ENCODE measurements around the gene TECPR2.

Gene TECPR2

GRCh38 chr14:102496958-102497744, 134.4 kb downstream of the TECPR2 start:
- DNase-seq (ENCODE audit: low read depth), result no peak

DNA sequence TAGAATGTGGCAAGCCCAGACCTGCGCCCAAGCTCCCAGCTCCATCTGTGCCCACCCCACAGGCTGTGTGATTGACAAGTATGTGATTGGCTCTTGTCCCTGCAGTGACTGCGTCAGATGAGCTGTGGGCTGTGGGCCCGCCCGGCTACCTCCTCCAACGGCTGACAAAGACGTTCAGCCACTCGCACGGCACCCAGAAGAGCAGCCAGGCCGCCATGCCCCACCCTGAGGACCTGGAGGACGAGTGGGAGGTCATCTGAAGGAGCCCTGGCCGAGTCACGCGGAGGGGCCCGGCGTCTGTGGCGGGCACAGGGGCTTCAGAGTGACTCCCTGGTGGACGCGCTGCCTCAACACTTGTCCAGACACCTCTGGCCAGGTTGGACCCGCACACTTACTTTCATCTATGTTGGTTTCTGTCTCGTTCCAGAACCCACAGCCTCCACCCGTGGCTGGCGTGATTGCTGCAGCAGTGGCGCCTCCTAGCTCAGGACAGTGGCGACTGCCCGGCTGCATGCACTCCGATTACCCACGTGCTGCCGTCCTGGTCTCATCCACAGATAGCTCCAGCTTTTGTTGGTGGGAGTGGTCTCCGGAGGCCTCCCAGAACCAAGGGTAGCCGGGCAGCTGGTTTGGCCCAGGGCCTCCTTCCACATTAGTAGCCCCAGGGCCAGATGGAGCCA, 135.4 kb downstream of the TECPR2 start:
- no peak for DNase-seq (ENCODE audit: low read depth)

DNA sequence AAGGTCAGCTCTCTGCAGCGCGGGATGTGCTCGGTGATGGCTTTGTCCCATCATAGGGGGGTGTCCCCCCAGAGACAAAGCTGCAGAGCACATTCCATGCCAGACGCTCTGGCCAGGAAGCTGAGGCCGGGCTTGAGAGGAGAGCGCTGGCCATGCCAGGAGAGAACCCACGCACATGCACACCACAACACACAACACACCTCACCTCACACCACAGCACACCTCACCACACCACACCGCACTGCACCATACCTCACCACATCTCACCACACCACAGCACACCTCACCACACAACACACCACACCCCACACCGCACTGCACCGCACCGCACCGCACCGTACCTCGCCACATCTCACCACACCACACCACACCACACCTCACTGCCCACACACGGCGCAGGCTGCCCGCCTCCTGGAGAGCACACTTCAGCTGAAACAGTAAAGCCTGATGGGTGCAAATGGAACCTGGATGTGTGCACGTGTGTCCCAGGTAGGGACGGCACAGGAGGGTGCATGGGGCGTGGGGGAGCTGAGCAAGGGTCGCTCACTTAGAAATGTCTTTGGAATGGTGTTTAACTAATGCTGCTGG, 136.0 kb downstream of the TECPR2 start:
- no peak for DNase-seq (ENCODE audit: low read depth)

DNA sequence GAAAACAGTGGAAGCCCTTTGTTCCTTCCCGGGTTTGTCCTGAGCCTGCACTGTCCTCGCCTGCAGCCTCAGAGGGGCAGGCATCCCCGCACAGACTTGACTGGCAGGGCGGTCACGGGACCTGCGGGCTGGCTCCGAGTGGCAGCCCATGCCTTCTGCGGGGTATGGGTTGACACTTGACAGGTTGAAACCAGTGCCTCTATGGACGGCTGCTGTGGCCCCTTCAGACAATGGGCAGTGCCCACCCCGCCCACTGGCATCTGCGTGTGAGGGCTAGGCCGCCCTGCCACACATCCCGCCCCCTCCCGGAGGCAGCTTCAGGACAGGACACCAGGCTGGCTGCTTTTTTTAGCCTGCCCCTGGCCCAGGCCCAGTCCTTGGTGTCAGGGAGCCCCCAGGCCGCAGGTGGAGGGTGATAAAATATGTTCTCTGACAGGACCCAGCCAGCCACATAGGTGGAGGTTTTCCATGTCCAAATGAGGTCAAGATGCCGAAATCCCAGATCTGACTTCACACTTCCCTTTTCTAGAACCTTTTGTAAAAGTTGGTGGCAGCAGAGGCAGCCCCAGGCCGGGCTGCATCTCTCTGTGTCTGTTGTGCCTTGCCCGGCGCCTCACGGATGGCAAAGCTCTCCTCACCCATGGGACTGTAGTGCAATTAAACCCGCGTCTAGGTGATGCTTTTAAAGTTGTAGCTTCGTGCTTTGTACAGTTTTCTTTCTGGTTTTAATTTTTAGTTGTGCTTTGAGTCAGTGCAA, 136.8 kb downstream of the TECPR2 start:
- no peak for DNase-seq (ENCODE audit: low read depth)

DNA sequence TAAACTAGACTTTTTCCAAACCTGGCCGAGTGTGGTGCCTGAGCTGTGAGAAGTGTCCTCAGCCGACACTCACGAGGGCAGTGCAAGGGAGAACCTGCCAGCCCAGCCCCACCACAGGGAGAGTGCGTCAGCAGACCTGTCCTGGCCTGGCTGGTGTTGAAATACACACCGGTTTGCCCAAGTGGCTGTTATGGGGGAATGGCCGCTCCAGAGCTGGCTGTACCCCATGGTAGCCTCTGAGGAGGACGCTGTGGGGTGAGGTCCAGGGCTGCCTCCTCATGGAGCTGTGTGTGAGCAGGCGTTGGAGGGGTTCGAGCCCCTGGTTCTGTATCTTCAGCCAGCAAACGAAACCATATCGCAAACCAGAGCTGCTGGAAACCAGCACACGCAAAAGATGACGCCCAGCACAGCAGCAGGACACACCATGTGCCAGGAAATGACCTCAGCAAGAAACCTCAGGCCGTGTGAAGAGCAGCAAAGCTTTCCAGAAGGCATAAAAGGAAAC, 137.5 kb downstream of the TECPR2 start:
- peak; percentile 83 for DNase-seq (ENCODE audit: low read depth)

DNA sequence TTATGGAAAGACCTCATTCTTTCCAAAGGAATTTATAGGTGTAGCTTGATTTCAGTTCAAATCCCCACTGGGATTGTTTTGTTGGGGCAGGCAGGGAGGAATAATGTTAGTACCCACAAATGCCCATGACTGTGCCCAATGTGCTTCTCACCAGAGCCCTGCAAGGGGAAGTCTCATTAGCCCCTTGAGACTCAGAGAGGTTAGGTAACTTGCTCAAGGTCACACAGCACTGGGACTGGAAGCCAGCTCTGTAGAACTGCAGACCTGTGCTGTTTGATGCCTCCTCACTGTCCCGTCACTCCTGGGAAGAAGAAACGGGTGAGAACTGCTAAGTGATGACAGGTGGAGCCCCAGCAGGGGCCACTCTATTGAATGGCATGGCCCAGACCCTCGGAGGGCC, 138.0 kb downstream of the TECPR2 start:
- no peak for DNase-seq (ENCODE audit: low read depth)

GRCh38 chr14:102501751-102502315, 139.1 kb downstream of the TECPR2 start:
- DNase-seq (ENCODE audit: low read depth), result peak; percentile 17

DNA sequence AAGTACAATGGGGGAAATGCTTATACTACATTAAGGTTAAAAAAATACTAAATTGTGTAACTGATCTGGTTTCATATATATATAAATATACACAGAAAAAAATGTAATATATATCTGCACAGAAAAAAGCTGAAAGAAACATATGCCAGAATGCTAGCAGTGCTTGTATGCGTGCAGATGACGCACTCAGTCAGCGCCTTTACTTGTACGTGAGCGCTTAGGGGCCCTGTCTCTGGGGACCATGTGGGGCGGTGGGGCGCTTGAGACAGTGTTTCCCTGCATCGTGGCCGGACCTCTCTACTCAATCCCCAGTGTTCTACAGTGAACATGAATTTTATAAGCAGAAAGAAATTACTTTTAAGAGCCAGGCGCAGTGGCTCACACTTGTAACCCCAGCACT, 139.8 kb downstream of the TECPR2 start:
- no peak for DNase-seq (ENCODE audit: low read depth)

DNA sequence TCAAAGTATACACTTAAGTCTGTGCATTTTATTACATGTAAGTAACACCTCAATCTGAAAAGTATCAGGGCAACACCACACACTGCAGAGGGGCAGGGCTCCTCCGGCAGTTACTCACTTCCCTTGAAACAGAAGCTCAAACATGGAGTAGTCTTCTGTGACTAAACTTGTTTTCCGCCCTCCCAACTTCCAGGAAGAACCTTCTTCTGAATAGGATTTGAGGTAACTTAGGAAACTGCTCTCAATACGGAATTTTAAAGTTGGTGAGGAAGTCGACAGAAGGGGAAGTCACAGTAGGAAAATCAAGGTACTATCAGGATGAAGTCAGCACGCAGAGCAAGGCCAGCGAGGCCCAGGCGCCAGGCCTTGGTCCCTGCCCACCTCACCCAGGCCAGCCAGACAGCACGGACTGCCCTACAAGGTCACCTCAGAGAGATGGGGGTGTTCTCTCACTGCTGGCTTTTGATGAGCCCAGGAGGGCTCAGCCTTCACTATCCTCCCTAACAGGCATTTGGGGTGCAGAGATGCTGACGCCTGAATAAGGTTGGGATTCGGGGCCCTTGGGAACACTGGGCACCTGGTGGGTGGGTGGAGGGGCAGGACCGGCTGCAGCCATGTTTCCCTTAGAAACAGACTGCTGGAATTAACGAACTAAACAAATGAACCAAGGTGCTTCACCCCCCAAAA, 141.0 kb downstream of the TECPR2 start:
- DNase-seq (ENCODE audit: low read depth), result no peak

DNA sequence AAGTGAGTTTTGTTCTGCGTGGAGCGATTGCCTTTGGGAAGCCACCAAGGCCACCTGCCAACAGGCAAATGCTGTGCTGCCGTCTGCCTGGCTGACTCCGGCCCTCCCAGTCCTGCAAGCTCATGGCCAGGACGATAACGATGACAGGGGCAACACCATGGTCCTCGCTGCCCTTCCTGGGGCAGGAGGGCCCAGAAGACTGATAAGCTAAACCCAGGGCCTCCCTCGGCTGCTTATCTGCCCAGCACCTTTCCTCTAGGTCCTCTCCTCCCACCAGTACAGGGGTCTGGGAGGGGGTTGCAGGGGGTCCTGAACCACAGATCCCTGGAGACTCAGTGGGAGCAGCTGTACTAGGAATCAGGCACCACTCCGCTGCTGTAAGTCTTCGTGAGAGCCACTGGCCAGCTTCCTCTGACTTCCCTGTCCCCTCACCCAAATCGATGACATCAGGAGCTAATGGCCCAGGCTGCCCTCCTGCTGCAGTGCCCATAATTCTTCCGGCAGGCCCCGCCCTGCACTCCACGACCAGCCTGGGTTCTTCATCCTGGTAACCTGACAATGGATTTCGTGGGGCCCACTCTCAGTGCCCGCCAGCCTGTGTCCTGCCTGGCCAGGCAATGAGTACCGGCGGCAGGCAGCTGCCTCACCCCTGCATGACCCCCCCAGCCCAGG, 141.7 kb downstream of the TECPR2 start:
- no peak for DNase-seq (ENCODE audit: low read depth)

DNA sequence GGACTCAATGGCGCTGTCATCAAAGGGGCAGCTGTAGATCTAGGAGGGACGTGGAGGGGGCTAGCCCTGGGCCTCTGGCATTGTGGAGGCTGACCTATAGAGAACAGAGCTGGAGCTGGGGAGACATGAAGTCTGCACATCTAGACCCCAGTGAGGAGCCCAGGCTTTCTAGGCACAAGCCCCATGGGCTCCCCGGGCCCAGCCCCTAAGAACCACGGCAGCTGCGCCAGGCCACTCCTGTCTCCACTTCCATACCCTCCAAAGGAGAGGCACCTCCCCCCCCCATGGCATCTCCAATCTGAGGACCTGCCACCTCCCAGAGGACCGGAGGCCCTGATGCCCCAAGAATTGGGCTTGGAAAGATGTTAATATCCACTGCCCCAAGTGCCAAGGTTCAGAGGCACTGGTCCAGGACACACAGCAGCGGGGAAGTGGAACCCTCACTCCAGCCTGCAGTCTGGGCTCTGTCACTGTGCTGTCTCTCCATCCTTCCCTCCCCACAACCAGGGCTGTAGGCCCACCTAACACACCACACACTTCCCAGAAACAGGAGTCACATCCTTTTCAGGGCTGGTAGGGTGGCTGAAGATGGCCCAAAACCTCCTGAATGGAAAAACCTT, 142.4 kb downstream of the TECPR2 start:
- no peak for DNase-seq (ENCODE audit: low read depth)

DNA sequence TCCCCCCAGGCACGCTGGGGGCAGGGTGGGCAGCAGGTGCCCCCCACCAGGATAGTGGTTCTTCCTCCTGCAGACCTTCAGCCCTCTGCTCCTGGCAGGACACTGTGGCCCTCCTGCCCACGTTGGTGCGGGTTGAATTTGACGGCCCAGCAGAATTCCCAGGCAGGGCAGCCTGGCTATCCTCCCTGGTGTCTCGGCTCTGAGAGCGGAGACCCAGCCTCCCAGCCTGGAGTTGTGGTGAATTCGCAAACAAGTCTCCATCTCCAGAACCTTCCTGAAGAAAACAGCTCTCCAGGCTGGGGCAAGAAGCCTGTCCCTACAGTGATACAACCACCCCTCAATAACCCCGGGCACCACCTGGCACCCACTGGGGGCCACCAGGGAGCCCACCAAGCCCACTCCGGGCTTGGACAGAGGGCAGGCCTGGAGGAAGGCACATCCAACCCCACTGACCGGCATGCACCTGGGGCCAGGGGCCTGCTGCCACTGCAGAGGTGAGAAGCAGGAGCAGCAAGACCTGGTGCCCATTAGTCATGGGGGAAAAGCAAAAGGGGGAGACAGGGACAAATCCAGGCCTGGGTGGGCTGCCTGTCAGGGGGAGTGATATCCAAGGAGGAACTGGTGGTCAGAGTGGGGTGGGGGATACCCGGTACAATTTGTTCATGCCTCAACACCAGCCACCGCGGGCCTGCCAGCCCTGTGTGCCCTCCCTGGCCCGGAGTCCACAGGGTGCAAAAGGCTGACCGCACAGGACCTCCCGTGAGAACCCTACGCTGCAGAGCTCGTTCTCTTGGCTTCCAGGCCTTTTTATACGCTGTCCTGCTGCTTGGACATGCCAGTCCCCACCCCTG, 143.3 kb downstream of the TECPR2 start:
- no peak for DNase-seq (ENCODE audit: low read depth)

DNA sequence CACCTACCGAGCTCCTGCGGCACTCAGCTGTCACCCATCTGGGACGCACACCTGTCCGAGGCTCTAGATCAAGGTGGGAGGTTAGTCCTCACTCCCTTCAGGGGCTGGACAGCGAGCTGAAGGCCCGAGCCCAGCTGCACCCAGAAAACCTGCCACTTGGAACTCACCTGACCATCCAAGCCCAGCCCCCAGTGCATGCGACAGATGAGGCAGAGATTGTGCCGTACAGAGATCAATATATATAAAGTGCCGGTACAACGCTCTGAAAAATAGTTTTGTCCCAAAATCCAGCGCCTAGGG, 143.8 kb downstream of the TECPR2 start:
- DNase-seq (ENCODE audit: low read depth), result no peak

- no peak for DNase-seq (ENCODE audit: low read depth)
These were observed 144.5 kb downstream of the TECPR2 start for GRCh38 chr14:102507081-102507856.

DNA sequence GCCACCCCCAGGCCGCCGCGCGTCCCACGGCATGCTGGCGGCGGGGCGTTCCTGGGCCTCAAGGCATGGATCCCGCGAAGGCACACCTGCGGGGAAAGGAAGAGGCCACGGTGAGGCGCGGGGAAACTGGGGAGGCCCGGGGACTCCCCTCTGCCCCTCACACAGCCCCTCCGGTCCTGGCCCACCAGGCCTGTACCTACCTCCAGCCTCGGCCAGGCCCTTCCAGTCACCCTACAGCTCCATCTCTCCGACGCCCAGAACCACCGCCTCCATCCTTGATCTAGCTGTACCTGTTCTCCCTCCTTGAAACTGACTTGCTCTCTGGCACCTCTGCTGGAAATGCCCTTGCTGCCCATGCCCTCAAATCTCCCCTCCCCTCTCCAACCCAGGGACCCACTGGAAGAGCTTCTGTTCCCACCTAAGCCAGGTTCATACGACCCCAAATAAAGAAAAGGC, 145.1 kb downstream of the TECPR2 start:
- DNase-seq (ENCODE audit: low read depth), result no peak

DNA sequence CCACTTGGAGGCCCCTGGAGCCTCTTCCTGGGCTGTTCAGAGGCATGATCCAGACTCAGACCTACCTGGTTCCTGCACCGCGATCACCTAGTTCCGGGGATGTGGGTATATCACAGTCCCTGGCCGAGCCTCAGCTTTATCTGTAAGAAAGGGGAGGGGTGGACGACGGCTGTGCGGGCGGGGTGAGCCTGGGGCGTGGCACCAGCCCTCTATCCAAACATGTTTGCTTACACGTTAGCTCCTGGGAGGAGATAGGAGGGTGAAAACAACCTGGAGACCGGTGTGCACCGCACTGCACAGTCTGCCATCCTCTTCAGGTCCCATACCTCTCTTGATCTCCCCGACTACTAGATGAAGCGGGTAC, 145.7 kb downstream of the TECPR2 start:
- no peak for DNase-seq (ENCODE audit: low read depth)

DNA sequence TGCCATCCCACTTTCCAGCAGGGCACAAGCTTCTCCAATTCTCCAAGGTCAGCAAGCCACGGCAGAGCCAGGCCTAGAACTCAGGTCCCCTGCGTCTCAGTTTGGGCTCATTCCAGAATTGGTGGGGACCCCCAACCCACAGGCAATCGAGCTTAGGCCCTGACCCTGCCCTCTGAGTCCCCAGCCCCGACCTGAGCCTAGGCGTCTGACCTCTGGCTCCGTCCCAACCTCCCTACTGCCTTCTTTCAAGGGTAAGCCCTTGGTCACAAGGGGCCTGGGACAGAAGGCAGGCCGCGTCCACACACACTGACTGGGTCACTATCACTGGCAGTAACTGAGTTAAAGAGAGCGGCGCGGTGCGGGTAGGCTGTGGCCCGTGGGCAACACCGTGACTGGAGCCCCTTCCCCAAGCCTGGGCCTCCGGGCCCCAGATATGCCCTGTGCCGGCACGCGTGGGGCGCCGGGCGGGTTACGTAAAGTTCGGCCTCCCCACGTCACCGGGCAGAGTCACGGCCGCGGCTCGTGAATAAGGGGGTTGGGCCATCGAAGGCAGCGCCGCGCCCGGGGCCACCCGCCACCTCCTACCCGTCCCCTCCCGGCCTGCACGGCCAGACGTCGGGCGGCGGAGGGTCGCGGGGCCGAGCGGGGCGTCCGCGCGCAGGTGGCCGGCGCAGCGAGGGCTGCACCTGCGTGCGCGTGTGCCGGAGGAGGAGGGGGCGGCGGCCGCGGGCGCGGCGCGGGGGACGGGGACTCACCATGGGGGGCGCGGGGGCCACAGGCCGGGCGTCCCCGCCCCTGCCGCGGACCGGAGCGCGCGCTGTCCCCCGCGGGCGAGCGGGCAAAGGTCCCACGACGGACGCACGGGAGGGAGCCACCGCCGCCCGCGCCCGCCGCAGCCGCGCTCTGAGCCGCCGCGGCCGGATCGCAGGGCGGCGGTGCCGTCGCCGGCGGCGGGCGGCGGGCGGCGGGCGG, 146.3 kb downstream of the TECPR2 start:
- DNase-seq (ENCODE audit: low read depth), result peak; percentile 52
